ENCODE results near the gene BDH1.

Gene BDH1

GRCh38 chr3:197472151-197472550, 83.6 kb downstream of the BDH1 start:
- DNase-seq: no peak
- TF ChIP-seq GATA1 (IDR thresholded peaks at IDR 0.05; ENCODE audit: low read depth, low read length): no peak
- TF ChIP-seq POLR2A (IDR thresholded peaks at IDR 0.05; ENCODE audit: low read length): no peak

DNA sequence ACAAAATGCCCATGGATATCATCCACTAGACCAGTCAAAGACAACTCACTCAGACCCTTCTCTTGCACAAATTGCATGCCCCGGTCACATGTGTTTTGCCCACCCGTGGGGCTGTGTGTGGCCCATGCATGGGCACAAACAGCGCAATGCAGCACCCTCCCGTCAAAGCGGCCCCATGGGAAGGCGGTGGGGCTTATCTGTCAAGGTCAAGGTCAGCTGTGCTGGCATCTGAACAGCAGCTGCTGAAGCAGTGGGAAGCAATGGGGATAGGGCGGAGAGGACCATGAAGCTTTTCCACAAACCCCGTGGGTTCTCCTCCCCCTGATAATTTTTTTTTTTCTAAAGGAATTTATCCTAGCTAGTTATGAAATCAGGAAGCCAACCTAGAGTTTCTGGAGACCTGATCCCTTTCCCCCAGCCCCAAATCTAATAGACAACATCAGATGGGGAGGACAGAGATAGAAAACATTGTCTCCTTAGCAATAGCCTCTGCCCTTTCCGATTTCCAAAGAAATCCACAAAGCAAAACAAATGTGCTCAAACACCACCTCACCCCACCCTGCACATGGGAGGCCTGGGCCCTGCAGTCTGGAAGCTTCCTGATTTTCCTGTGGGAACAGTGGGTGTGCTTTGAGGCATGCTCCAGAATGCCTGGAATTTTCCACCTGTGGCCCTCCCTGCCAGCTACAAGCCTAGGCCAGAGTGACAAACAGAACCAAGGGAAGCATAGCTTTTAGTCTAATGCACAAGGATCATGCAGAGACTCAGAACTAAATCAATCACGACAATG, 84.4 kb downstream of the BDH1 start:
- no peak for TF ChIP-seq POLR2A (IDR thresholded peaks at IDR 0.05; ENCODE audit: low read length)
- no peak for TF ChIP-seq GATA1 (IDR thresholded peaks at IDR 0.05; ENCODE audit: low read depth, low read length)
- DNase-seq: no peak

GRCh38 chr3:197468866-197469382, 86.8 kb downstream of the BDH1 start:
- TF ChIP-seq POLR2A (IDR thresholded peaks at IDR 0.05; ENCODE audit: low read length) (no peak), GATA1 (IDR thresholded peaks at IDR 0.05; ENCODE audit: low read depth, low read length) (no peak)
- DNase-seq: no peak

- no peak for DNase-seq
- TF ChIP-seq POLR2A (IDR thresholded peaks at IDR 0.05; ENCODE audit: low read length): no peak
- no peak for TF ChIP-seq GATA1 (IDR thresholded peaks at IDR 0.05; ENCODE audit: low read depth, low read length)
These were observed 87.6 kb downstream of the BDH1 start for GRCh38 chr3:197468167-197468566.

DNA sequence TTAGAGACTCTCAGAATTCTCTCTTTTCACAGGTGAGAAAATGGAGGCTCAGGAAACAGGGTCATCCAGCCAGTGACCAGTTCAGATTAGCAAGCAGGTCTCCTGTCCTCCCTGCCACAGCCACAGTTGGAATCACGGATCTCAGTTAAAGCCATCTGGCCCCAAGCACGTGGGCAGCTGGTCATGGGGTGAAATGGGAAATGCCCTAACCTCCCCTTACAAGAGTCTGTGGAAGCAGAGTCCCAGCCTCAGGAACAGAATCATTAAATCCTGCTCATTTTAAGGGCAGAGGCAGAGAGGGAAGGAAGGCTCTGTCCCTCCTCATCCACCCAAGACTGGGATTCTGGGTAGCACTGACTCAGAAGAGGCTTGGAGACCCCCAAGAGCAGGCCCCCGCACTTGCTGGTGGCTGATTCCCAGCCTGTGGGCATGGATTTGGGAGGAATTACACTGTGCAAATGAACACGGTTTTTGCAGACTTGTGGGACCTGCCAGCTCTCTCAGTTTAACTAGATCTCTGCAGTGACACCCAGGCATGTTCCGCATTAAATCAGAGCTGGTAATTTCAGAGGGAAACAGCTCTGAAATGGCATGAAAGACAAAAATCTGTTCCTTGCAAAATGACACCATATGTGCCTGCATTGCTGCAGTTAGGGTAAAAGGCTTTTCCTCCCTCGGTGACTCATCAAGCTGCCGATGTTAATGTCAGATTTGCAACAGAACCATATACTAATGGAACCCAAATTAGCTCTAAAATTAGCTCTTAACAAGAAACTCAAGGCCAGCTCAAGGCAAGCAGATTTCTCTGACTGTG, 89.0 kb downstream of the BDH1 start:
- TF ChIP-seq GATA1 (IDR thresholded peaks at IDR 0.05; ENCODE audit: low read depth, low read length) (no peak), POLR2A (IDR thresholded peaks at IDR 0.05; ENCODE audit: low read length) (no peak)
- DNase-seq: no peak

- TF ChIP-seq POLR2A (IDR thresholded peaks at IDR 0.05; ENCODE audit: low read length): no peak
- no peak for TF ChIP-seq GATA1 (IDR thresholded peaks at IDR 0.05; ENCODE audit: low read depth, low read length)
- DNase-seq: no peak
These were observed 89.7 kb downstream of the BDH1 start for GRCh38 chr3:197465996-197466549.

DNA sequence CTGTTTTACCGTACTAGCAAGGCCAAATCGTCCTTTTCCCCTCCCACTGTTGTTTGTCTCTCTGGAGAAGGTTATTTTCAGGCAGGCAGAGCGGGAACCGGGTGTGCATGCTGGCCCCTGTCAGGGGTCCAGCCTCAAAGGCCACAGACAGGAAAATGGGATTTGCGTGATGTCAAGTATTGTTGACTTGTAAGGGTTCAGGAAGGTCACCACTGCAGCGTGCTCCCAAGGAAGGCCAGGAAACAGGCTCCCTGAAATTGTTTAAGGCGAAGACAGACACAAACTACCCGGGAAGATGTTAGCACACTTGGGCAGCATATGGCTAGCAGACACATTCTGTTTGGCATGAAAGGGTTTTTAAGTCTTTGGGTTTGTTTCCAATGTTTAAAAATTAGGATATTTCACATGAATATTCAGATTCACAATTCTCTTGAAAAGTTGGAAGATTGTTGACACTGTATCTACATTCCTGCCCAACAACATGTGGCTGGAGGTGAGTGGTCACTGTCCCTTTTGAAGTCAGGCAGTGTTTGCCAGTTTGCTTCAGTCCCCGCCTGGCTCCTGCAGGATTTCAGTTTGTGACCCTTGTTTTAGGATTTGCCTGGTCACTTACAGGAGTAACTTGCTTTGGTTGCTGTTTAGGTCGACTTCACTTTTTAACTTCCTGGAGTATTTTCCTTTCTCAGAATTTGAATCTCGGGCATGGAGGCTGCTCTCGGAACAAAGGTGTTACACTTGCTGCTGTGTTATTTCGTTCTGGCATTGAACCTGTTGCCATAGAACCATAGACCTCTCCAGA, 90.4 kb downstream of the BDH1 start:
- no peak for DNase-seq

DNA sequence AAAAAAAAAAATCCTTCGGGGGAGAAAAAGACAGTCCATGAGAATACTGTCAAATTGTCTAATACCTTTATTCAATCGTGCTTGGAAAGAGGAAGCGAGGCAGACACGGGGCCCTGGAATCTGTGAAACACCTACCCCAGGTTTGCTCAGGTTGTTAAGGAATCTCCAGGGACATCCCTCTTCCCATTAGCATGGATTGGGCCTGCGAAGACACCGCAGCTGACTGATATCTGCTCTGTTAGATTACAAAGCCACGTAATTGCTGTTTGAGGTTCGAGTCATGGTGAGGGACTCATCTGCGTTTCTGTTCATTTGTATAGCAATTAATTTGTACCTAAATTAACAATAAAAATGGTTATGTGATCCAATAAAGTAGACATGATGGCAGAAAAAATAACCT, 91.0 kb downstream of the BDH1 start:
- TF ChIP-seq POLR2A (IDR thresholded peaks at IDR 0.05; ENCODE audit: low read length): no peak
- TF ChIP-seq GATA1 (IDR thresholded peaks at IDR 0.05; ENCODE audit: low read depth, low read length): no peak
- no peak for DNase-seq

More for the DNA sequence above, 90.4 kb downstream of the BDH1 start:
- TF ChIP-seq POLR2A (IDR thresholded peaks at IDR 0.05; ENCODE audit: low read length) (no peak), GATA1 (IDR thresholded peaks at IDR 0.05; ENCODE audit: low read depth, low read length) (no peak)

DNA sequence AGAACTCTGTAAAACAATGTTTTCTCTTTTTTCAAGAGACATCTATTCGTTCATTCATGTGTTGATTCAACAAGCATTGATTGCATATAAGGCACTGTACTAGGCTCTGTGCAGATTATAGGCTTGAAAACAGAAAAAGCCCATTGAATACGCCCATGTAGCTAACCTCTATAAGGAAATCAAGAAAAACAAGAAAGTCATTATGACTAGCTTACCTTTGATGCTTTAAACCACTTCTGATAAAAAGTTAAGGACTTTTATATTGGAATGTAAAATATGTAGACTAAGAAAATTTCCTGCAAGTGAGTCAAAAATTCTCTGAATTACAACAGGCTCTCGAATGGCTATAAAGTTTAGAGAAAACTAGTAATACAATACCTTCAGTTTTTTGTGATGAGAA, 92.5 kb downstream of the BDH1 start:
- TF ChIP-seq POLR2A (IDR thresholded peaks at IDR 0.05; ENCODE audit: low read length): no peak
- TF ChIP-seq GATA1 (IDR thresholded peaks at IDR 0.05; ENCODE audit: low read depth, low read length): no peak
- no peak for DNase-seq

GRCh38 chr3:197462808-197463207, 93.0 kb downstream of the BDH1 start:
- no peak for DNase-seq
- no peak for TF ChIP-seq GATA1 (IDR thresholded peaks at IDR 0.05; ENCODE audit: low read depth, low read length)
- TF ChIP-seq POLR2A (IDR thresholded peaks at IDR 0.05; ENCODE audit: low read length): no peak

GRCh38 chr3:197460639-197461038, 95.1 kb downstream of the BDH1 start:
- no peak for TF ChIP-seq POLR2A (IDR thresholded peaks at IDR 0.05; ENCODE audit: low read length)
- TF ChIP-seq GATA1 (IDR thresholded peaks at IDR 0.05; ENCODE audit: low read depth, low read length): no peak

GRCh38 chr3:197460002-197460401, 95.8 kb downstream of the BDH1 start:
- TF ChIP-seq GATA1 (IDR thresholded peaks at IDR 0.05; ENCODE audit: low read depth, low read length): no peak
- no peak for TF ChIP-seq POLR2A (IDR thresholded peaks at IDR 0.05; ENCODE audit: low read length)
- DNase-seq: no peak

More at GRCh38 chr3:197460639-197461038, 95.1 kb downstream of the BDH1 start:
- no peak for DNase-seq
